K562 (cell line): ENCODE measurements around the gene C2orf92. TPM values are rescaled to one million over a fixed set of nuclear protein-coding genes. Genes with fewer than 3 reads are reported as not detected.

Source experiments
- ATAC-seq: fragments of 200-7000 bp; cut with Tn5 transposase; 3 replicates; pipeline ENCODE4 v1.9.1; 2020; ENCODE audit warnings: moderate library complexity
- BruUV-seq: library from RNA; stranded (reverse); fragments of 400-500 nt; replicated peaks from 2 replicates; lab custom pipeline; 2021; lab: Mats Ljungman, UMichigan
- CTCF ChIA-PET: fragments of 300-600 bp; formaldehyde crosslinking; extraction: SDS; loops from one replicate; lab custom pipeline; 2021; ENCODE audit warnings: low intra/inter-chr PET ratio; lab: Yijun Ruan, JAX
- POLR2A ChIA-PET: fragments of 300-600, 350-650 bp; sonication (Branson Sonifier 250); formaldehyde crosslinking; extraction: SDS; loops from one replicate; lab custom pipeline; 2021; ENCODE audit warnings: antibody characterized with exemption, inconsistent platforms; lab: Yijun Ruan, JAX
- DNase-seq, 4 experiments: peaks; one replicate each; pipeline versions ENCODE4 v3.0.0 to v3.0.0-alpha.2; 2011 to 2018; ENCODE audit warnings: low spot score in 3 of 4, mixed read lengths in 3 of 4; ENCODE audit errors: extremely low read depth in 1 of 4
- FAIRE-seq: peaks from 2 replicates; lab custom pipeline; 2011; peaks lifted over from hg19 to GRCh38; lab: Jason Lieb, UNC
- H2AFZ ChIP-seq: 2 replicates; pipeline ENCODE4 v1.6.0; 2011; ENCODE audit warnings: low read depth, low read length, control low read depth, inconsistent platforms
- H3K27ac ChIP-seq: fragments of 200-600 bp; 3 replicates; pipeline ENCODE4 v1.8.0; 2011; ENCODE audit warnings: low read depth, mild to moderate bottlenecking, control low read depth, inconsistent platforms, low read length, moderate library complexity, mixed read lengths; ENCODE audit errors: extremely low read depth
- H3K27me3 ChIP-seq, 2 experiments: fragments of 300-600 bp in 1 of 2; 2 replicates in 1 of 2; 3 replicates in 1 of 2; pipeline versions ENCODE4 v1.6.0 to v1.8.0; 2011; ENCODE audit warnings: inconsistent platforms in 2 of 2, low read length in 2 of 2, mild to moderate bottlenecking in 1 of 2, mixed read lengths in 1 of 2, moderate library complexity in 1 of 2; ENCODE audit not compliant: control insufficient read depth in 2 of 2, insufficient read depth in 2 of 2
- H3K36me3 ChIP-seq: fragments of 300-600 bp; 3 replicates; pipeline ENCODE4 v1.8.0; 2011; ENCODE audit warnings: mild to moderate bottlenecking, low read length, inconsistent platforms; ENCODE audit not compliant: control insufficient read depth, insufficient read depth
- H3K4me1 ChIP-seq, 2 experiments: fragments of 200-600 bp in 1 of 2; replicated peaks in 1 of 2; 2 replicates in 1 of 2; 3 replicates in 1 of 2; pipeline versions ENCODE4 v1.5.1 to v1.8.0; 2011; ENCODE audit warnings: inconsistent platforms in 2 of 2, low read length in 2 of 2, mild to moderate bottlenecking in 1 of 2, mixed read lengths in 1 of 2, moderate library complexity in 1 of 2; ENCODE audit not compliant: control insufficient read depth in 2 of 2, insufficient read depth in 2 of 2
- H3K4me2 ChIP-seq: 2 replicates; pipeline ENCODE4 v1.6.1; 2011; ENCODE audit warnings: low read length, control low read depth, inconsistent platforms, mixed read lengths; ENCODE audit not compliant: insufficient read depth
- H3K4me3 ChIP-seq: fragments of 200-600 bp; sonication (generic), shearing (Covaris generic); 2 replicates; pipeline ENCODE4 v1.5.1; 2016; ENCODE audit warnings: control low read depth, inconsistent platforms
- H3K79me2 ChIP-seq: fragments of 200-600 bp; 3 replicates; pipeline ENCODE4 v1.8.0; 2011; ENCODE audit warnings: low read length, inconsistent platforms; ENCODE audit not compliant: control insufficient read depth, insufficient read depth
- H3K9ac ChIP-seq, 2 experiments: 2 replicates each; pipeline versions ENCODE4 v1.6.0 to v1.6.1; 2011; ENCODE audit warnings: low read depth in 2 of 2, low read length in 2 of 2, control low read depth in 1 of 2, inconsistent platforms in 1 of 2, mild to moderate bottlenecking in 1 of 2, mixed read lengths in 1 of 2; ENCODE audit not compliant: insufficient read depth in 1 of 2
- H3K9me1 ChIP-seq: one replicate; pipeline ENCODE4 v1.6.0; 2011; ENCODE audit warnings: inconsistent platforms, mild to moderate bottlenecking, low read length, moderate library complexity; ENCODE audit not compliant: control insufficient read depth, insufficient read depth
- H3K9me3 ChIP-seq: replicated peaks from 2 replicates; pipeline ENCODE4 v1.5.1; 2011; ENCODE audit warnings: low read depth, low read length, inconsistent platforms; ENCODE audit not compliant: control insufficient read depth, insufficient read depth
- H4K20me1 ChIP-seq: replicated peaks from 2 replicates; pipeline ENCODE4 v1.6.1; 2011; ENCODE audit warnings: low read length, inconsistent platforms, mixed read lengths; ENCODE audit not compliant: control insufficient read depth, insufficient read depth
- ATF6 ChIP-seq: sonication (generic); formaldehyde crosslinking; IDR thresholded peaks from 2 replicates; pipeline ENCODE4 v1.4.0; 2020; ENCODE audit warnings: mild to moderate bottlenecking, missing genetic modification reagents
- BCOR ChIP-seq: fragments of 450-650 bp; IDR thresholded peaks from 2 replicates; pipeline ENCODE4 v1.6.1; 2016
- HBP1 ChIP-seq: fragments of 450-650 bp; formaldehyde crosslinking; IDR thresholded peaks from 2 replicates; pipeline ENCODE4 v1.4.0; 2022; ENCODE audit warnings: missing genetic modification characterization
- SIRT6 ChIP-seq: IDR thresholded peaks from one replicate; pipeline ENCODE4 v1.6.1; 2012; ENCODE audit warnings: low read depth, mild to moderate bottlenecking, control low read depth, inconsistent platforms, low read length, moderate library complexity
- ZBTB1 ChIP-seq: sonication (generic); formaldehyde crosslinking; IDR thresholded peaks from 2 replicates; pipeline ENCODE4 v1.8.1; 2023; ENCODE audit warnings: missing genetic modification reagents, low read depth, mild to moderate bottlenecking, borderline replicate concordance
- WGBS: fragments of 100-300 bp; shearing (Covaris generic); methylation state at CpG from one replicate; pipeline ENCODE4 v1.1.6; 2016; ENCODE audit warnings: low coverage, mixed read lengths; ENCODE audit not compliant: insufficient coverage; ENCODE audit errors: missing lambda C conversion rate; 5-methylcytosine and 5-hydroxymethylcytosine counted together
- in situ Hi-C: fragments of 300-500 bp; cut with MboI; formaldehyde crosslinking; loops from 4 replicates; pipeline ENCODE4 v1.15.0; 2018; ENCODE audit warnings: inconsistent platforms, mixed read lengths
- intact Hi-C: fragments of 100-400 bp; cut with micrococcal nuclease; formaldehyde crosslinking; loops from 2 replicates; pipeline ENCODE4 v1.14.2; 2022
- polyA plus RNA-seq, 8 experiments: library from polyadenylated mRNA; depleted of rRNA in 4 of 8; stranded (reverse) in 5 of 8; unstranded in 3 of 8; fragments of >200 nt; fragmentation: Nextera tagmentation in 2 of 8; fragmentation: Illumina TruSeq in 1 of 8; extraction: Ambion mirVana in 2 of 8; extraction: Trizol in 1 of 8; gene quantifications; 2 replicates each; pipeline versions ENCODE4 v1.2.1 to v1.2.3, GENCODE V29; 2011 to 2014; ENCODE audit warnings: inconsistent platforms in 1 of 8, missing spikeins in 1 of 8
- total RNA-seq, 7 experiments: library from RNA; depleted of rRNA in 6 of 7; stranded (reverse); fragments of >200 nt in 6 of 7; fragmentation: Illumina TruSeq in 2 of 7; extraction: Trizol in 2 of 7; gene quantifications; 2 replicates each; pipeline versions ENCODE4 v1.2.1 to v1.2.3, GENCODE V29; 2011 to 2021; ENCODE audit warnings: low replicate concordance in 1 of 7
- TF ChIP-seq, protein P1 (sequence below): fragments of 250-450 bp; sonication (Bioruptor Pico); IDR thresholded peaks from 2 replicates; pipeline ENCODE4 v1.5.0; 2020; ENCODE audit warnings: mild to moderate bottlenecking

C2orf92 gene
- total and polyA plus RNA-seq, 9 of the 15 experiments (the other 6 are each of a cell fraction or from before 2014, with no cell fraction given), result 0.65 to 6.8 (median 3.6) TPM

DNA sequence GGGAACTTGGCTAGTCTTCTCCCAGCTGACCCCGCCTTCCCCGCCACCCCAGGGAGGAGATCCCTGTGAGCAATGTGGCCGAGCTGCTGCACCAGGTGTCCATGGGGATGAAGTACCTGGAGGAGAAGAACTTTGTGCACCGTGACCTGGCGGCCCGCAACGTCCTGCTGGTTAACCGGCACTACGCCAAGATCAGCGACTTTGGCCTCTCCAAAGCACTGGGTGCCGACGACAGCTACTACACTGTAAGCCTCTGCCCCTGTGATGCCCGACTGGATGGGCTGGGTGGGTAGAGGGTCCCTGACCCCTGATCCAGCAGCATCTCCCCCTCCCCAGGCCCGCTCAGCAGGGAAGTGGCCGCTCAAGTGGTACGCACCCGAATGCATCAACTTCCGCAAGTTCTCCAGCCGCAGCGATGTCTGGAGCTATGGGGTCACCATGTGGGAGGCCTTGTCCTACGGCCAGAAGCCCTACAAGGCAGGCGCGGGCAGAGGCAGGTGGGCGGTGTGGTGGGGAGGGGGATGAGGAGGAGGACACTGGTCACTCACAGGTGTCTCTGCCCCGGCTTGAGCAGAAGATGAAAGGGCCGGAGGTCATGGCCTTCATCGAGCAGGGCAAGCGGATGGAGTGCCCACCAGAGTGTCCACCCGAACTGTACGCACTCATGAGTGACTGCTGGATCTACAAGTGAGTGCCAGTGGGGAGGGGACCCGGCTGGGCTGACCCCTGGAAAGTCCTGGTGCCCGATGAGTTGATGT is 68.1 kb downstream of the C2orf92 start (continued):
- no peak for TF ChIP-seq ATF6 (CRISPR knock-in tag)

DNA sequence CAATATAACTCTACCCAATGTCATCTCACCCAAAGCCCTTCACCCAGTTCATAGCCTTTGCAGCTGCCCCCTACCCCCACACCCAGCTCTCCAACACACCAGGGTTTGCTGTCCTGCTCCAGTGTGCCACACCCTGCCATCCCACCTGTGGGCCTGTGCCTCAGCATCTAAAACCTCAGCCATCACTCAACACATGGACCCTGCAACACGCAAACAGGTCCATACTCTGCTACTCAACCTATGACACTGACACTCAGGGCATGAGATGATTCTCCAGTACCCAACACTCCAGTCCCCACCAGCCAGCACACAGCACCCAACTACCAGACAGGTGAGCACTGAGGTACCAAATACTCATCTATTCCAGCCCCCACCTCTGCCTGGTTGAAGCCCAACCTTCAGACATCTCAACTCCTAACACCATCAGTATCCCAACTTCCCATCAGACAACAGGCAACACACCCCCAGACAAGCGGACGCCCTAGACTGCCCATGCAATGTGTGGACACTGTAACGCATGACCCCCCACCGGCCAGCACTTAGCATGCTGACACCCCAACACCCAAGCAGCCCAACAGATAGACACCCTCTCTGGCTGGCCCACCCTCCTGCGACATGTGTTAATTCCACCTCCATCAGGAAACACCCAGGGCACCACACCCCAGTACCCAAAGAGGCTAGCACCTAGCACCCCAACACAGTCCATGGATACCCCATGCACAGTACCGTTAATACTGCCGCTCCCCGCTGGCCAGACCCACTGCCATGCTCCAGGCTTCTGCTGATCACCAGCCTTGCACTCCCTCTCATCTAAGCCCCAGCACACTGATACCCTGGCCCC is 68.9 kb downstream of the C2orf92 start:
- Histone ChIP-seq H3K4me2 (no peak overlapping the region), H3K27me3 (peaks cover 11 to 57% of the 10 kb centered on the region in 2 experiments; a peak in 3 of 5 replicates), H3K36me3 (no peaks in the 10 kb centered on the region), H3K4me3 (no peak overlapping the region), H3K4me1 (peaks cover 10 to 36% of the 10 kb centered on the region in 2 experiments; a peak in 4 of 5 replicates), H4K20me1 (no peaks in the 10 kb centered on the region), H2AFZ (no peak overlapping the region), H3K79me2 (no peaks in the 10 kb centered on the region), H3K9me1 (no peaks in the 10 kb centered on the region), H3K27ac (no peak overlapping the region), H3K9ac (no peak overlapping the region), H3K9me3 (no peaks in the 10 kb centered on the region)
- FAIRE-seq, result no peak
- BruUV-seq, result no TSS peak
- in situ Hi-C loops (no loop called here), intact Hi-C loops (no loop called here)
- ChIA-PET POLR2A (no interaction called here), CTCF (no interaction called here)
- TF ChIP-seq SIRT6 (no peak), BCOR (no peak), HBP1 (CRISPR knock-in tag) (no peak), ZBTB1 (CRISPR knock-in tag) (no peak)
- TF ChIP-seq, protein P1, sequence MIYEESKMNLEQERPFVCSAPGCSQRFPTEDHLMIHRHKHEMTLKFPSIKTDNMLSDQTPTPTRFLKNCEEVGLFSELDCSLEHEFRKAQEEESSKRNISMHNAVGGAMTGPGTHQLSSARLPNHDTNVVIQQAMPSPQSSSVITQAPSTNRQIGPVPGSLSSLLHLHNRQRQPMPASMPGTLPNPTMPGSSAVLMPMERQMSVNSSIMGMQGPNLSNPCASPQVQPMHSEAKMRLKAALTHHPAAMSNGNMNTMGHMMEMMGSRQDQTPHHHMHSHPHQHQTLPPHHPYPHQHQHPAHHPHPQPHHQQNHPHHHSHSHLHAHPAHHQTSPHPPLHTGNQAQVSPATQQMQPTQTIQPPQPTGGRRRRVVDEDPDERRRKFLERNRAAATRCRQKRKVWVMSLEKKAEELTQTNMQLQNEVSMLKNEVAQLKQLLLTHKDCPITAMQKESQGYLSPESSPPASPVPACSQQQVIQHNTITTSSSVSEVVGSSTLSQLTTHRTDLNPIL (CRISPR knock-in tag), result no peak
- ATAC-seq, result no peak
- WGBS, result 5% methylated on average over 9 of the region's 9 CpGs
- no peak for DNase-seq
